VCaP (cell line): ENCODE results near the gene ELP2.

Experiments used
- H3K27ac ChIP-seq: fragments of 450-650 bp; 2 replicates; pipeline ENCODE4 v1.5.1; 2017
- CTCF ChIP-seq: fragments of 450-650 bp; conservative IDR thresholded peaks from 2 replicates; pipeline ENCODE4 v1.5.1; 2017; ENCODE audit warnings: mild to moderate bottlenecking, moderate library complexity

ELP2 gene

GRCh38 chr18:36179562-36180355 lies 50.1 kb downstream of the ELP2 start:
- TF ChIP-seq CTCF = no peak
- peak overlapping the region; percentile 20; the same call in 1 of the 2 replicates for H3K27ac ChIP-seq

GRCh38 chr18:36181441-36181840 lies 51.7 kb downstream of the ELP2 start:
- TF ChIP-seq CTCF = no peak
- H3K27ac ChIP-seq = no peak overlapping the region

GRCh38 chr18:36181898-36182506 lies 52.3 kb downstream of the ELP2 start:
- no peak for TF ChIP-seq CTCF
- H3K27ac ChIP-seq = no peak overlapping the region

- no peak for TF ChIP-seq CTCF
- no peak overlapping the region for H3K27ac ChIP-seq
Observed at GRCh38 chr18:36183033-36183432, 53.3 kb downstream of the ELP2 start.

- TF ChIP-seq CTCF = no peak
- no peak overlapping the region for H3K27ac ChIP-seq
Observed at GRCh38 chr18:36183987-36184386, 54.3 kb downstream of the ELP2 start.

- TF ChIP-seq CTCF = no peak
- no peak overlapping the region for H3K27ac ChIP-seq
Observed at GRCh38 chr18:36185157-36185556, 55.5 kb downstream of the ELP2 start.

- TF ChIP-seq CTCF = no peak
- H3K27ac ChIP-seq = peak overlapping the region; percentile 67; the same call in 1 of the 2 replicates
Observed at GRCh38 chr18:36185901-36186460, 56.3 kb downstream of the ELP2 start.
